ENCODE results near the gene ADAMTSL4.

GRCh38 chr1:150505431-150505830, 43.8 kb upstream of the ADAMTSL4 start:
- TF ChIP-seq CTCF (IDR thresholded peaks at IDR 0.05 in 2 of 3, conservative IDR thresholded peaks at IDR 0.05 in 1 of 3; ENCODE audit: borderline replicate concordance in 1 of 3, insufficient read depth in 1 of 3, low read depth in 2 of 3, low read length in 2 of 3), result no peak
- no peak for TF ChIP-seq ATF3 (IDR thresholded peaks at IDR 0.05)
